Endothelial cell of umbilical vein (primary cell): ENCODE results near the gene CELF1.

Experiments used
- GATA2 ChIP-seq: IDR thresholded peaks from 2 replicates; pipeline ENCODE4 v1.7.0; 2011; ENCODE audit warnings: low read depth, mild to moderate bottlenecking, moderate library complexity, mixed read lengths, low read length; ENCODE audit not compliant: insufficient read length, insufficient read depth
- POLR2A ChIP-seq: IDR thresholded peaks from 2 replicates; pipeline ENCODE4 v1.6.1; 2012; ENCODE audit warnings: low read depth, mild to moderate bottlenecking, control low read depth, low read length
- TF ChIP-seq, protein P1 (sequence below), 2 donors: IDR thresholded peaks; 1 replicate in 1 of 2; 2 replicates in 1 of 2; pipeline ENCODE4 v1.5.1; 2011; ENCODE audit warnings: low read length in 2 of 2, mild to moderate bottlenecking in 2 of 2, moderate library complexity in 2 of 2, control low read depth in 1 of 2, inconsistent platforms in 1 of 2, low read depth in 1 of 2; ENCODE audit not compliant: insufficient read depth in 1 of 2; ENCODE audit errors: extremely low read depth in 1 of 2

DNA sequence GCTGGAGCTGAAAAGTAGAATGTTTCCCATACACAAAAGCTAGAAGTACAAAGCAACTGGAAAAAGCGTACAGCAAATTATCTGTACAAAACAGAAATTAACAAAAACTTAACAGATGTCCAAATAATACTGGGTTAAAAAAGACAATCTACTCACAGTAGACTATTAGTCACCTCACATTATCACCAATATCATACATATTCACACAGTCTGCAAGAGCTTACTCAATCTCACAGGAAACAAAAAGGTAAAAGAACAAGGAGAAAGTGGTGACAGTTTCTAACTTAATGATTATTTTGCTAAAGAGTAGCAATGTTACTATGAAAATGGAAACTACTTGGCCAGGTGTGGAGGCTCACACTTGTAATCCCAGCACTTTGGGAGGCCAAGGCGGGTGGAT, 11.9 kb downstream of the CELF1 start:
- TF ChIP-seq, protein P1, sequence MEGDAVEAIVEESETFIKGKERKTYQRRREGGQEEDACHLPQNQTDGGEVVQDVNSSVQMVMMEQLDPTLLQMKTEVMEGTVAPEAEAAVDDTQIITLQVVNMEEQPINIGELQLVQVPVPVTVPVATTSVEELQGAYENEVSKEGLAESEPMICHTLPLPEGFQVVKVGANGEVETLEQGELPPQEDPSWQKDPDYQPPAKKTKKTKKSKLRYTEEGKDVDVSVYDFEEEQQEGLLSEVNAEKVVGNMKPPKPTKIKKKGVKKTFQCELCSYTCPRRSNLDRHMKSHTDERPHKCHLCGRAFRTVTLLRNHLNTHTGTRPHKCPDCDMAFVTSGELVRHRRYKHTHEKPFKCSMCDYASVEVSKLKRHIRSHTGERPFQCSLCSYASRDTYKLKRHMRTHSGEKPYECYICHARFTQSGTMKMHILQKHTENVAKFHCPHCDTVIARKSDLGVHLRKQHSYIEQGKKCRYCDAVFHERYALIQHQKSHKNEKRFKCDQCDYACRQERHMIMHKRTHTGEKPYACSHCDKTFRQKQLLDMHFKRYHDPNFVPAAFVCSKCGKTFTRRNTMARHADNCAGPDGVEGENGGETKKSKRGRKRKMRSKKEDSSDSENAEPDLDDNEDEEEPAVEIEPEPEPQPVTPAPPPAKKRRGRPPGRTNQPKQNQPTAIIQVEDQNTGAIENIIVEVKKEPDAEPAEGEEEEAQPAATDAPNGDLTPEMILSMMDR (IDR thresholded peaks at IDR 0.05; ENCODE audit: extremely low read depth in 1 of 2, insufficient read depth in 1 of 2, low read depth in 1 of 2, low read length in 2 of 2), result no peak
- TF ChIP-seq POLR2A, result no peak
- no peak for TF ChIP-seq GATA2
